8988T (cell line): ENCODE results near the gene CDAN1.
A peak's percentile ranks its signal among the peaks of the same experiment; 100 is the strongest.
"Not testable (repeated sequence)": the region's sequence is repeated elsewhere in the genome, so short reads cannot be mapped to it uniquely, and the experiment has no call there.

Experiments used
- DNase-seq: peaks from one replicate; pipeline ENCODE4 v3.0.0; 2011

CDAN1 gene

GRCh38 chr15:42704492-42704926 is 32.4 kb downstream of the CDAN1 start:
- peak; percentile 33 for DNase-seq

DNA sequence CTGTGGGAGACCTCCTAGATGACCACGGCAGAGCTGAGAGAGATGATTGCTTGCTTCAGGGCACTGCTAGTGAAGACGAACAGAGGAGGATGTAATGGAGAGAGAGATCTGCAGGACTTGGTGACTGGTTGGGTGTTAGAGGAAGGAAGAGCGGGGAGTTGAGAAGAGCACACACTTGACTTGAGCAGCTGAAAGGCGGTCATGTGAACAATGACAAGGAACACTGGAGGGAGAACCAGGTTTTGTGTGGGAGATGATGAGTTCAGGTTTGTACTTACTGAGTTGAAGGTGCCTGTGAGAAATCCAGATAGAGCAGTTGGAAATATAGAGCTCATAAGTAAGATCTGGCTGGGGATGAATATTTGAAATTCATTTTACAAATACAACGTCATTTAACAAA is 40.3 kb downstream of the CDAN1 start:
- no peak for DNase-seq

GRCh38 chr15:42695527-42696071 is 41.3 kb downstream of the CDAN1 start:
- DNase-seq = no peak

GRCh38 chr15:42694398-42694797 is 42.5 kb downstream of the CDAN1 start:
- no peak for DNase-seq

DNA sequence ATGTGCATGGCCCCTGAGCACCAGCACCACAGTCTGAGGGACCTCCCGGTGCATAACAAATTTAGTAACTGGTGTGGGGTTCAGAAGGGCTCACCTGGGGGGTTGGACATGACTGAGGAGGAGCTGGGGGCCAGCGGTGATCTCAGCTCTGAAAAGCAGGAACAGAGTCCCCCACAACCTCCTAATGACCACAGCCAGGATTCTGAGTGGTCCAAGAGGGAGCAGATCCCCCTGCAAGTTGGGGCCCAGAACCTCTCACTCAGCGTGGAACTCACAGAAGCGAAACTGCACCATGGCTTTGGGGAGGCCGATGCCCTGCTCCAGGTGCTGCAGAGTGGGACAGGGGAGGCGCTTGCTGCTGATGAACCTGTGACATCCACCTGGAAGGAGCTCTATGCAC is 43.0 kb downstream of the CDAN1 start:
- no peak for DNase-seq

DNA sequence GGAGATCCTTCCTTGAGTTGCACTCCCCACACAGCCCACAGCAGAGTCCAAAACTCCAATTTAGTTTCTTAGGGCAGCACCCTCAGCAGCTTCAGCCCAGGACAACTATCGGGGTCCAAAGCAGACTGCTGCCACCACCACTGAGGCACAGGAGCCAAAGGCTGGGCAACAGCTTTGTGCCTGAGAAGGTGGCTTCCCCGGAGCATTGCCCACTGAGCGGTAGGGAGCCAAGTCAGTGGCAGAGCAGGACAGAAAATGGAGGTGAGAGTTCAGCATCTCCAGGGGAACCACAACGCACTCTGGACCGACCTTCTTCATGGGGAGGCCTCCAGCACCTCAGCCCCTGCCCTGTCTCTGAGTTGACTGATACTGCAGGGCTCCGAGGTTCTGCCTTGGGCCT is 43.4 kb downstream of the CDAN1 start:
- no peak for DNase-seq

GRCh38 chr15:42692997-42693396 is 43.9 kb downstream of the CDAN1 start:
- no peak for DNase-seq

DNA sequence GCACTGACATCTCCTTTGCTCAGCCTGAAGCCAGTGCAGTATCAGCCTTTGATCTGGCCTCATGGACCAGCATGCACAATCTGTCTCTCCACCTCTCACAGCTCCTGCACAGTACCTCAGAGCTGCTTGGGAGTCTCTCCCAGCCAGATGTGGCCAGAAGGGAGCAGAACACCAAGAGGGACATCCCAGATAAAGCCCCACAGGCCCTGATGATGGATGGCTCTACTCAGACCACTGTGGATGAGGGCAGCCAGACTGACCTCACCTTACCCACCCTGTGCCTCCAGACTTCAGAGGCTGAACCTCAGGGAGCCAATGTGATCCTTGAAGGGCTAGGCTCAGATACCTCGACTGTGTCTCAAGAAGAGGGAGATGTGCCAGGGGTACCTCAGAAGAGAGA is 44.4 kb downstream of the CDAN1 start:
- no peak for DNase-seq

DNA sequence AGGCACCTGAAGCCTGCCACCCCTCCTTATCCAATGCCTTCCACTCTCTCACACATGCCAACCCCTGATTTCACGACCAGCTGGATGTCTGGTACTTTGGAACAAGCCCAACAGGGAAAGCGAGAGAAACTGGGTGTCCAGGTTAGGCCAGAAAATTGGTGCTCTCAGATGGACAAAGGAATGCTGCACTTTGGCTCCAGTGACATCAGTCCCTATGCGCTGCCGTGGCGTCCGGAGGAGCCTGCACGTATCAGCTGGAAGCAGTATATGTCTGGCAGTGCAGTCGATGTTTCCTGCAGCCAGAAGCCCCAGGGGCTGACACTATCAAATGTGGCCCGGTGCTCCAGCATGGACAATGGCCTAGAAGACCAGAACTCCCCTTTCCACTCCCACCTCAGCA is 45.2 kb downstream of the CDAN1 start:
- DNase-seq = no peak

GRCh38 chr15:42691308-42691707 is 45.6 kb downstream of the CDAN1 start:
- no peak for DNase-seq

DNA sequence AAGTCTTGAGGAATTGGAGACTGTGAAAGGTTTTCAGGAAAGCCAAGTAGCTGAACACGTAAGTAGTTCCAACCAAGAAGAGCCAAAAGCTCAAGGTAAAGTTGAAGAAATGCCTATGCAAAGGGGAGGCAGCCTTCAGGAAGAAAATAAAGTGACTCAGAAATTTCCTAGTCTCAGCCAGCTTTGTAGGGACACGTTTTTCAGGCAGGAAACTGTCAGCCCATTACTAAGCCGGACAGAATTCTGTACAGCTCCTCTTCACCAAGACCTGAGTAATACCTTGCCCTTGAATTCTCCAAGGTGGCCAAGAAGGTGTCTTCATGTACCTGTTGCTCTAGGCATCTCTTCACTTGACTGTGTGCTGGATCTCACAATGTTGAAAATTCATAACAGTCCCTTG is 48.6 kb downstream of the CDAN1 start:
- no peak for DNase-seq

DNA sequence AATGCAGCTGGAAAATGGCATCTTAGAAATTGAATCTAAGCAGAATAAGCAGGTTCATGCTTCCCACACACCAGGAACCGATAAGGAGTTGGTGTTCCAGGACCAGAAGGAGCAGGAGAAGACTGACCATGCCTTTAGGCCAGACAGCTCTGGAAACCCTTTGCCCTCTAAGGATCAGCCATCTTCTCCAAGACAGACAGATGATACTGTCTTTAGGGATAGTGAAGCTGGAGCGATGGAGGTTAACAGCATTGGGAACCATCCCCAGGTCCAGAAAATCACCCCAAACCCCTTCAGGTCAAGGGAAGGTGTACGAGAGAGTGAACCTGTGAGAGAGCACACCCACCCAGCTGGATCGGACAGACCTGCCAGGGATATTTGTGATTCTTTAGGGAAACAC is 49.2 kb downstream of the CDAN1 start:
- no peak for DNase-seq

DNA sequence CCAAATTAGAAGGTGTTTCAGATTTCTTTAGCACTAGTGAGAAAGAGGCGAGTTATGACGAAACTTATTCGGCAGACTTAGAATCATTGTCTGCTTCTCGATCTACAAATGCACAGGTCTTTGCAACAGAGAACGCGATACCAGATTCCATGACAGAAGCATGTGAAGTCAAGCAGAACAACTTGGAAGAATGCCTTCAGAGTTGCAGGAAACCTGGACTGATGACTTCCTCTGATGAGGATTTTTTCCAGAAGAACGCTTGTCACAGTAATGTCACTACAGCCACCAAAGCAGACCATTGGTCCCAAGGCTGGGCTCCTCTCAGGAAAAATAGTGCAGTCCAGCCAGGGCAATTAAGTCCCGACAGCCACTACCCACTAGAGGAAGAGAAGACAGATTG is 50.6 kb downstream of the CDAN1 start:
- DNase-seq = no peak

DNA sequence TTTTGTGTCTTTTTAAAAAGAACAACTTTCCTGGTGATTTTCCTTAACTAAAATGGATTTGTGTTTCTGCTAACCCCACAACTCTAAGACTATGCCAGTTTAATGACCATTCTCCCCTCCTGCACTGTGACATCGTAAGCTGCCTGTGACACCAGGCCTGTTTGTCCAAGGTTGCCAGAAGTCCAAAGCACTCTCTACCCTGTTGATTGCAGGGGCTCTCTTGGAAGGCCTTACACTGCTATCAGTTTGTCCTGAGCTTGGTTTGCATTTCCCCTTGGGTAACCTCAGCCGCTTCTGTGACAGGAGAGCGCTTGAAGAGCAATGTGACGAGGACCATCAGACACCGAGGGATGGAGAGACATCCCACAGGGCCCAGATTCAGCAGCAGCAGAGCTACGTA is 55.8 kb downstream of the CDAN1 start:
- DNase-seq = no peak

DNA sequence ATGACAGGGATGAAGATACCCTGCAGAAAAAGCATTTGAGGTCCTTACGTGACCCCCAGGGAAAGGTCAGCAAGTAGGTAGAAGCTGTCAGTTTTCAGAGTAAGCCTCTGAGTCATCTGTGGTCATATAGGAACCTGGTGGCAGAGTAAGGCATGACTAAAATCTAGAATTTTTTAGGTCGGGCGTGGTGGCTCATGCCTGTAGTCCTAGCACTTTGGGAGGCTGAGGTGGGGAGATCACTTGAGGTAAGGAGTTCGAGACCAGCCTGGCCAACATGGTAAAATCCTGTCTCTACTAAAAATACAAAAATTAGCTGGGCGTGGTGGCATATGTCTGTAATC is 56.8 kb downstream of the CDAN1 start:
- DNase-seq = not testable (repeated sequence)

DNA sequence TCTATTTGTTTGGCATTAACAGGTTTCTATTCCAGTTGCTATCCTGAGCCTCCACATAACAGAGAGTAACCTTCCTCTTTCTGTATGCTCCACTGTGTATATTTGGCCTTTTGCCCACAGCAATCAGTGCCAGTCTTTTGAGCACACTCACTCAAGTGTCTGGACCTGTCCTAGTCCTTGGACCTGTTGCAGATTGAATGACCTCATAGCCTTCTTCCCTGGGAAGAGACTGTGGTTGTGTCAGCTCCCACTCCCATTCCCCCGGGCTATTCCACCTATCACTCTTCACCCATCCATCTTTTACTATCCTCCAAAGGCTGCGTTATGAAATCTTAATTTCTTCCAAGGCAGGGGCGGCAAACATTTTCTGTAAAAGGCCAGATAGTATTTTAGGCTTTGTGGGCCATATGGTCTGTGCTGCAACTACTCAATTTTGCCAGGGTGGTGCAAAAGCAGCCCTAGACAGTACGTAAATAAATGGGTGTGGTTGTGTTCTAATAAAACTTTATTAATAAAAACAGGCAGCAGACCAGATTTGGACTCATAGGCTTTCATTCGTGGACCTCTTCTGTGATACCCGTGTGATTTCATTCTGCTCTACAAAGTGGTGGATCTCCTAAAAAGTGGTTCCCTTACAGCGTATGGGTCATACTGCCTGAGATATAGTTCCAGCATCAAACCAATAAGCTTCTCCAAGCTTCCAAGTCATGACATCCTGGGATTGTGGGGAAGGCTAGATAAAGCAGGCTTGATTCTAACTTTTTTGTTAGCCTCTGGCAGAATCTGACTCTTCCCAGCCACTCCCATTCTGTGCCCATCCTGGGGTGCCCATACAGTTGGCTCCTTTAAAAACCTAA is 57.4 kb downstream of the CDAN1 start:
- DNase-seq = no peak

DNA sequence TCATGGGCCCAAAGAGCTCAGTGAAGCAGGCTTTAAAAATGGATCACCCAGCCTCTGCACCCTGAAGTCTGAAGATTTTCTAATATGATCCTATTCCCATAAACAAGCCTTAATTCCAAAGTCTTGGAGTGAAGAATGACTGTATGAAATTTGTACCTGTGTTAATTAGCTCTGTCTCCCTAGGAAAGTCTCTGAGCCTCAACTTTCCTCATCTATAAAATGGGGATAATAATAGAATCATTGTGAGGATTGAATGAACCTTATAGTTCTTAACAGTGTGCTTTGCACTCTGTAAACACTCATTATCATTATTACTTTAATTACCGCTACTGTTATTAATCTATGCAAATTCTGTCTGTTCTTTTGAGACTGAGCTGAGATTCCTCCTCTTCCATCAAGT is 61.9 kb downstream of the CDAN1 start:
- no peak for DNase-seq

- DNase-seq = no peak
Observed at GRCh38 chr15:42674472-42674871, 62.5 kb downstream of the CDAN1 start.
